Measurements from ENCODE around the gene SORCS1.
A peak's percentile ranks its signal among the peaks of the same experiment; 100 is the strongest.

The SORCS1 gene

DNA sequence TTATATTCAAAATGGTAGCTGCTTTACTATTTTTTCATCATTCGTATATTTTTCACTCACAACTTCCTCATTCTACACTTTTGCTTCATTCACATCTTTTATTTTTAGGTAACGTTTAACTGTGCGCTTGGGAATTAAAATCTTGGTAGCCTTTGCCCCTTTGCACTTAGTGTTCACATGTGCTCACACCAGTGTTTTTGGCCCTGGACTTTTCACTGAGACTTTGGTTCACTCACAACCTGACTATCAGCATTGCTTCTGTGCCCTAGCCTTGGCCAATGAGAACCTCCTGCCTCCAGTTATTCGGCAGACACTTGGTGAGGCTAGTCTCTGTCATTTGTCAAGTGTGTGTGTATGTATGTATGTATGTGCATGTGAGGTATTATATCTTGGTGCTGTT, 596.9 kb downstream of the SORCS1 start:
- no peak overlapping the region for H3K4me3 ChIP-seq (ENCODE audit: low read depth, low read length)
- no peak for DNase-seq (ENCODE audit: low read depth)
- TF ChIP-seq, protein P1, sequence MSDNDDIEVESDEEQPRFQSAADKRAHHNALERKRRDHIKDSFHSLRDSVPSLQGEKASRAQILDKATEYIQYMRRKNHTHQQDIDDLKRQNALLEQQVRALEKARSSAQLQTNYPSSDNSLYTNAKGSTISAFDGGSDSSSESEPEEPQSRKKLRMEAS (IDR thresholded peaks at IDR 0.05; ENCODE audit: low read depth, low read length): no peak
- TF ChIP-seq, protein P2, sequence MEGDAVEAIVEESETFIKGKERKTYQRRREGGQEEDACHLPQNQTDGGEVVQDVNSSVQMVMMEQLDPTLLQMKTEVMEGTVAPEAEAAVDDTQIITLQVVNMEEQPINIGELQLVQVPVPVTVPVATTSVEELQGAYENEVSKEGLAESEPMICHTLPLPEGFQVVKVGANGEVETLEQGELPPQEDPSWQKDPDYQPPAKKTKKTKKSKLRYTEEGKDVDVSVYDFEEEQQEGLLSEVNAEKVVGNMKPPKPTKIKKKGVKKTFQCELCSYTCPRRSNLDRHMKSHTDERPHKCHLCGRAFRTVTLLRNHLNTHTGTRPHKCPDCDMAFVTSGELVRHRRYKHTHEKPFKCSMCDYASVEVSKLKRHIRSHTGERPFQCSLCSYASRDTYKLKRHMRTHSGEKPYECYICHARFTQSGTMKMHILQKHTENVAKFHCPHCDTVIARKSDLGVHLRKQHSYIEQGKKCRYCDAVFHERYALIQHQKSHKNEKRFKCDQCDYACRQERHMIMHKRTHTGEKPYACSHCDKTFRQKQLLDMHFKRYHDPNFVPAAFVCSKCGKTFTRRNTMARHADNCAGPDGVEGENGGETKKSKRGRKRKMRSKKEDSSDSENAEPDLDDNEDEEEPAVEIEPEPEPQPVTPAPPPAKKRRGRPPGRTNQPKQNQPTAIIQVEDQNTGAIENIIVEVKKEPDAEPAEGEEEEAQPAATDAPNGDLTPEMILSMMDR (IDR thresholded peaks at IDR 0.05; ENCODE audit: low read depth, low read length): no peak
- TF ChIP-seq MYC (IDR thresholded peaks at IDR 0.05; ENCODE audit: low read depth, low read length) (no peak), POLR2A (IDR thresholded peaks at IDR 0.05; ENCODE audit: extremely low read depth, insufficient read length) (no peak)

DNA sequence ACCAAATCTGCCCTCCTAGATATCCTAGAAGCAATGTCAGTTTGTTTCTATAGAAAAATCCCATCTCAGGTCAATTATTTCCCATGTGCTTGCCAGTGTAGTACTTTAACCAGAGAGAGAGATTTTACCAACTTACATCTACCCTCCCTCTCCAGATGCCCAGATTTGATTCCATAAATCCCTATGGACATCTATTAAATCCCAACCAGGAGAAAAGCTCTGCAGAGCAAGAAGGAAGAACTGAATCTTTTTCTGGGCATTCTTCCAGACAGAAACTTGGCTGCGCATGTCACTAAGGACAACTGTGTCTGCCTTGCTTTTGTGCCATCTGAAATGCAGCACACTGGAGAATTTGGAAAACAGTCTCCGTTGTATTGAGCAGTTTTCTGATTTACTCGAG, 597.6 kb downstream of the SORCS1 start:
- TF ChIP-seq, protein P2 (IDR thresholded peaks at IDR 0.05; ENCODE audit: low read depth, low read length): no peak
- TF ChIP-seq MYC (IDR thresholded peaks at IDR 0.05; ENCODE audit: low read depth, low read length) (no peak), POLR2A (IDR thresholded peaks at IDR 0.05; ENCODE audit: extremely low read depth, insufficient read length) (no peak)
- TF ChIP-seq, protein P1 (IDR thresholded peaks at IDR 0.05; ENCODE audit: low read depth, low read length): no peak
- DNase-seq (ENCODE audit: low read depth): no peak
- no peak overlapping the region for H3K4me3 ChIP-seq (ENCODE audit: low read depth, low read length)

DNA sequence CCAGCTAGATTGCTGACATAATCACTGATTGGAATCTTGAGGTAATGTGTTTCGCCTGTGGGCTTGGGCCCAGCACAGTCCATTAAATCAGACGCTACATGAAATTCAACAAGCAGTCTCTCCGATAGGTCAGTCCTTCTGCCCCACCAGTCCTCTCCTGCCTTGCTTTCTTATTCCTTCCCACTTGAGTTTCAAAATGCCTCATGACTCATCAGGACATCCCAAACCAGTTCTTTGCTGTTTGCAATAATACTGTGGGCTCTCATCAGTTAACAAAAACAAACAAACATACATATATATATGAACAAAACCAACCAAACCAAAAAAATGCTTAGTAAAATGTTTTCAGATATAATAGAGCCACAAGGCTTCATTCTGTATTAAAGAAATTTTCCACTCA, 599.0 kb downstream of the SORCS1 start:
- H3K4me3 ChIP-seq (ENCODE audit: low read depth, low read length): no peak overlapping the region
- TF ChIP-seq, protein P1 (IDR thresholded peaks at IDR 0.05; ENCODE audit: low read depth, low read length): no peak
- TF ChIP-seq, protein P2 (IDR thresholded peaks at IDR 0.05; ENCODE audit: low read depth, low read length): no peak
- TF ChIP-seq POLR2A (IDR thresholded peaks at IDR 0.05; ENCODE audit: extremely low read depth, insufficient read length) (no peak), MYC (IDR thresholded peaks at IDR 0.05; ENCODE audit: low read depth, low read length) (no peak)
- DNase-seq (ENCODE audit: low read depth): no peak

DNA sequence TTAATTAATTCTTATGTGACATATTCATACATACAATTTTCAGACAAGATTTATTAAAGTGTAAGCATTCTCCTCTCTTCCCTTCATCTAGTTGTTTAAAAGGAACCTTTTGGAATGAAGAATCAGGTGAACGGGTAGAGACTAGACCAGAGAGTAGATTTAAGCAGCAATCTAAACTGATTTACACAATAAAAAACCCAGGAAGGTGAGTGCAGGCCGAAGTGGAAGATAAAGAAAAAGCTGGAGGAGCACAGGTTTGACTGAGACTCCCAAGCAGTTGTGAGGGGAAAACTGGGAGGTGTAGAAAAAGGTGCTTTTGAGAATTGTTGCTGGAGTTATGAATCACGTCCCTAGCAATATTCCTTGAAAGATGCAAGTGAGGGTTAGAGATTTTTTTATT, 601.1 kb downstream of the SORCS1 start:
- H3K4me3 ChIP-seq (ENCODE audit: low read depth, low read length): no peak overlapping the region

DNA sequence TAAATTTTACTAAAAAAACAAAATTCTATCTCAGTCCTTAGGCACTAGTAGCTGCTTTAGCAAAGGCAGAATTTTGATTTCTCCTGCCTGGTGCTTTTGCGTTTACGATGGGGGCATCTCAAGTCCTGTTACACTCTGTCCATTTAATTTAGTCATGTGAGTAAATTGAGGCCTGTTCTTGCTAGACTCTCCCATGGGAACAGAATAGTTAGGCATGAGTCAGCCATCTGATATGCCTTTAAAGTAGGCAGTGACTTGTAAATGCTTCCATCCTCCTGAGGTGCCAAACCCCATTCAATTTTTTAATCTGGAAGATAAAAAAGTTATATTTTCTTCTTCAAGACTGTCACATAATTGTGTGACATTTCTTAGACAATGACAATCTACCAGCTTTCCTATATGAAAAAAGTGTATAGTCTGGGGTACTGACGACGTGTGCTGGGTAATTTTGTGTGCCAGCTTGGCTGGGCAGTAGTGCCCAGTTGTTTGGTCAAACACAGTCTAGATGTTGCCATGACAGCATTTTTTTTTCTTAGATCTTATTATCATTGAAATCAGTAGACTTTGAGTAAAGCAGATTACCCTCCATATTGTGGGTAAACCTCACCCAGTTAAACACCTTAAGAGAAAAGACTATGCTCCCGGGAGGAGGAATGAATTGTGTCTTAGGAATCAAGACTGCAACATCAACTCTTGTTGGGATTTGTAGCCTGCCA, 603.4 kb downstream of the SORCS1 start:
- H3K4me3 ChIP-seq (ENCODE audit: low read depth, low read length): no peak overlapping the region
- peak; percentile 5 for DNase-seq (ENCODE audit: low read depth)
- TF ChIP-seq, protein P2 (IDR thresholded peaks at IDR 0.05; ENCODE audit: low read depth, low read length): no peak
- TF ChIP-seq MYC (IDR thresholded peaks at IDR 0.05; ENCODE audit: low read depth, low read length) (no peak), POLR2A (IDR thresholded peaks at IDR 0.05; ENCODE audit: extremely low read depth, insufficient read length) (no peak)
- TF ChIP-seq, protein P1 (IDR thresholded peaks at IDR 0.05; ENCODE audit: low read depth, low read length): no peak

More for the DNA sequence above, 601.1 kb downstream of the SORCS1 start:
- TF ChIP-seq, protein P2 (IDR thresholded peaks at IDR 0.05; ENCODE audit: low read depth, low read length): no peak
- no peak for TF ChIP-seq POLR2A (IDR thresholded peaks at IDR 0.05; ENCODE audit: extremely low read depth, insufficient read length)
- no peak for TF ChIP-seq MYC (IDR thresholded peaks at IDR 0.05; ENCODE audit: low read depth, low read length)
- TF ChIP-seq, protein P1 (IDR thresholded peaks at IDR 0.05; ENCODE audit: low read depth, low read length): no peak
- no peak for DNase-seq (ENCODE audit: low read depth)

Data from NB4 (cell line).